Measurements from ENCODE around the gene OBSCN.

GRCh38 chr1:228402641-228403025 lies 194.8 kb downstream of the OBSCN start:
- TF ChIP-seq CTCF (IDR thresholded peaks at IDR 0.05) (no peak), POLR2A (IDR thresholded peaks at IDR 0.05) (no peak)

All from heart left ventricle (tissue), 13 donors.